Bone marrow (tissue), 2 donors: ENCODE results near the gene TNS4.

Experiments used
- DNase-seq, 2 donors: peaks; one replicate each; lab custom pipeline; 2025; lab: John Stamatoyannopoulos, UW

TNS4 gene

DNA sequence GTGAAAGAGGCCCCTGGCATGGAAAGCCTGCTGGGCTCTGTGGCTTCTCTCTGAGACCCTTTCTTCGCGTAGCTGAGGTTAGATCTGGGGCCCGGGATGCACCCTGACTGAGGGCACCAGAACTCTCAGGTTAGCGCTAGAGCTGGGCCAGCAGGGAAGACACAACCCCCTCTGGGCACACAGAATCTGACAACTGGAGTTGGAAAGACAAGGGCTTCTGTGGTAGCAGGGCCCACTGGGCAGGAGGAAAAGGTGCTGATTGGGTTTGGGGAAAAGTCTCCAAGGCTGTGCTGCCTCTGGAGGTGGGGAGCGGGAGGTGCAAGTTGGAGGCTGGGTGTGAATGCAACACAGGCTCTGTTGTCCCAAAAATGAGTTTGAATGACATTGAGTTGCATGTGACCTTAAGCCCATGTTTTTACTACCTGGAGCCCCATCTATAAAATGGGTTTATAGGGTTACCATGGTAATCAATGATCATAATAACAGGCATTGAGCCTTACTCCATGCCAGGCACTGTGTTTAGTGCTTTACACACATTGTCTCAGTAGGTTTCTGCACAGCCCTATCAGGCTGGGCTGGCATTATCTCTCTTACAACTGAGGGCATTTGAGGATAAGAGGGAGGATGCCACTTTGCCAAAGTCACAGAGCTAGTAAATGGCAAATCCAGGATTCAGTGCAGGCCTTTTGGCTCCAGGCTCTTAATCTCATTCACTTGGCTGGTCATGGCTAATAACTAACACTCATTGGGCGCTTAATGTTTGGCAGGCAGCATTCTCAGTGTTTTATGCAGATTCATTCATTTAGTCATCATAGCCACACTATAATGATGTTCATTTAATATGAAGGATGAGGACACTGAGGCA lies 67.6 kb downstream of the TNS4 start:
- no peak for DNase-seq

DNA sequence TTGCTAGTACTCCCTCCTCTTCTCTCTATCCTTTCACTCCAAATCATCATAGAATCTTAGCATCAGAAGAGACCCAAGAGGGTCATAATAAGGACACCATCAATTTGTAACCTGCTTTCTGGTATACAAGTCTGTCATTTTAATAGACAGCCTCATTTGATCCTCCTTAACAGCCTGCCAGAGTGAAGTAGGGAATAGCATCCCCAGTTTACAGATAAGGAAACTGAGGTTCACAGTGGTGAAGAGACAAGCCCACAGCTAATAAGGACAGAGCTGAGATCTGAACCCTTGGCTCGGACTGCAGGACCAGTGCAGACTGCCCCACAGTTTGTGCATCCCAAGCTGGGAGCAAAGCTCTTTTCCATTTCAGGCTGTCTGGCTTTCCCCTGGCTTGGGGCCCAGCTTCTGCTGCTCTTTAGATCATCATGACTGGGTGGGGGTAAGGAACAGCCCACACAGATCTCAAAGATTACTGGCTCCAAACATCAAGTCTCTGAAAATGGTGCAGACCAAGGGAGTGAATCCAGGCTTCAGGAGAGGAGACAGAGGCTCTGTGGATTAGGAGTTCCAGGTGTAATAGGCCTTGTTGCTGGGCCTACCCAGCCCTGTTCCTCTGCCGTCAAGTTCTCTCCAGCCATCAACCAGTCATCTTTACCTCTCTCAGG lies 68.4 kb downstream of the TNS4 start:
- DNase-seq: no peak

DNA sequence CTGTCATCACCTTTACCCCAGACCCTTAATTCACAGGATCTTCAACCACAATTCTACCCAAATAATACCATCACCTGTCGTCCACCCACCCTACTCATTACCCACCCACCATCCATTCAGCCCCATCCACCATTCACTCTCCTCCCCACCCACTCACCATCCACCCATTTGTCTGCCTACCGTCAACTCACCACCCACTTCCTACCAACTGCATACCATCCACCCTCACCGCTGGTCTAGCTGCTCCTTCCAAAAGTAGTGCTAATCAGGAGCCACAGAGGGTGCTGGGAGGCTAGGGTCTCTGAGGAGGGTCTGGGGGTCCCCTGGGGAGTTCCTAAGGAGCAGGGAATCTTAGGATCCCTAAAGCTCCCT lies 70.2 kb downstream of the TNS4 start:
- no peak for DNase-seq

DNA sequence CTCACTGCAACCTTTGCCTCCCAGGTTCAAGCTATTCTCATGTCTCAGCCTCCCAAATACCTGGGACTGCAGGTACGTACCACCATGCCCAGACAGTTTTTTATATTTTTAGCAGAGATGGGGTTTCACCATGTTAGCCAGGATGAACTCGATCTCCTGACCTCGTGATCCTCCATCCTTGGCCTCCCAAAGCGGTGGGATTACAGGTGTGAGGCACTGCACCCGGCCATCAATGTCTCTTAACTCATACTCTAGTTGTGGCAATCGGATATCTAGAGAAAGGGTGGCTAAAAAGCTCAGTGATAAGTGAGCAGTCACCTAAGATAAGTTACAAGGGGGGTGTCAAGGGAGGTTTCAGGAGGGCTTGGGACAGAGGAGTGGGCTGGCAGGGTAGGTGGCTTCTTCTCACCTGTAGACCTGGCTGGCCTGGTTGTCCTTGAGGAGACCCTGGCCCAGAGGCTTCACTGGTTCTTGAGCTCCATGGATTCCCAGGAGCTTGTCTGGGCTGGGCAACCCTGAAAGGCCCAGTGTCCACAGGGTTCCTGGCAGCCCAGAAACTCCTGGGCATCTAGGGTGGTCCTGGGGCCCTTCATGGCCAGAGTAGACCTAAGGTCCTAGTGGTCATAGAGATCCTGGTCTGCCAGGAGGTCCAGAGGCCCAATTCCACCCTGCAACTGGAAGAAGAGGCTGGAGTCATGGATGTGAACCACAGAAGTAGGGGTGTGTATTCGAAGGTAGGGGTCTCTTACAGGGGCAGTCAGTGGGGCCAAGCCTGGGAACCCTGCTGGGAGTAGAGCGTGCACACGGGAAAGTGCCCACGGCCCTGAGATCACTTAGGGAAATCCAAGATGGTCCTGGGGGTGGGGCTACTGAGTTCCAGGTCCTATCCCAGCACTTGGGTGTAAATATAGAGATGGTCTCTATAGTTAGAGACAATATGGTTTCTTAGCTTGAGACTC lies 70.9 kb downstream of the TNS4 start:
- DNase-seq: no peak

DNA sequence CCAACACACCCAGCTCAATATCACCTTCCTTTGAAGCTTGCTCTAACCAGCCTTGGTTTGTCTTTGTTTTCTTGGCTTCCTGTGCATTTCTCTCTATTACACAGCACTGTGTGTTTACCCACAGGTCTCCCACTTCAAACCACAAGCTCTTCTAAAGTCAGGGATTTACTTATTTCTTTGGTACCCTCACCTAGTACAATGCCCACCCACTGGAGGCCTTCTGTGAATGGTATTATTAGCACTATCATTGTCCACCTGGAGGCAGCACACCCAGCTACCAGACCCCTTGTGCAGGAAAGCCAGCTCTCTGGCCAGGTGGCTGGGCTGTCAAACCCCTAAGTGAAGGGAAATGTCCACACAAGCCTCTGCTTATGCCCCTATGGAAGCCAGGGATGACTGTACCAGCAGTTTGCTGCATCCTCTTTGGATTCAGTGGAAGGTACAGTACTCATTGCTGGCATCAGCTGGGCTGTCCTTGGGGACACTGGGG lies 74.4 kb downstream of the TNS4 start:
- no peak for DNase-seq
